DND-41 (cell line): ENCODE measurements around the gene SPSB3.

ENCODE experiments used
- ATAC-seq: fragments of 200-7000 bp; cut with Tn5 transposase; 3 replicates; pipeline ENCODE4 v1.9.1; 2021; ENCODE audit warnings: low read depth; ENCODE audit not compliant: insufficient read depth
- DNase-seq: peaks from one replicate; pipeline ENCODE4 v3.0.0-alpha.2; 2020
- H2AFZ ChIP-seq: 2 replicates; pipeline ENCODE4 v1.6.0; 2012; ENCODE audit warnings: low read depth, low read length
- H3K27ac ChIP-seq: 2 replicates; pipeline ENCODE4 v1.5.1; 2012; ENCODE audit warnings: low read length, inconsistent platforms
- H3K27me3 ChIP-seq: fragments of 200-600 bp; sonication (generic); 2 replicates; pipeline ENCODE4 v1.6.0; 2012; ENCODE audit warnings: low read length, mild to moderate bottlenecking, inconsistent platforms; ENCODE audit not compliant: insufficient read depth, poor library complexity
- H3K36me3 ChIP-seq: 2 replicates; pipeline ENCODE4 v1.5.1; 2012; ENCODE audit warnings: low read length, inconsistent platforms; ENCODE audit not compliant: insufficient read depth
- H3K4me1 ChIP-seq: 2 replicates; pipeline ENCODE4 v1.5.1; 2012; ENCODE audit warnings: mild to moderate bottlenecking, low read length; ENCODE audit not compliant: insufficient read depth
- H3K4me2 ChIP-seq: 2 replicates; pipeline ENCODE4 v1.6.0; 2012; ENCODE audit warnings: mild to moderate bottlenecking, moderate library complexity, low read length, inconsistent platforms; ENCODE audit not compliant: insufficient read depth
- H3K4me3 ChIP-seq, 2 experiments: fragments of 200-600 bp in 1 of 2; shearing (Covaris generic) in 1 of 2; 2 replicates each; pipeline ENCODE4 v1.5.1; 2012 to 2016; ENCODE audit warnings: inconsistent platforms in 2 of 2, low read length in 2 of 2, mild to moderate bottlenecking in 2 of 2, low read depth in 1 of 2, moderate library complexity in 1 of 2
- H3K79me2 ChIP-seq: 2 replicates; pipeline ENCODE4 v1.6.0; 2012; ENCODE audit warnings: low read length, inconsistent platforms; ENCODE audit not compliant: insufficient read depth
- H3K9ac ChIP-seq: 2 replicates; pipeline ENCODE4 v1.6.0; 2012; ENCODE audit warnings: low read depth, mild to moderate bottlenecking, inconsistent platforms, low read length, moderate library complexity
- H3K9me3 ChIP-seq: 2 replicates; pipeline ENCODE4 v1.5.1; 2012; ENCODE audit warnings: low read length, moderate library complexity, mild to moderate bottlenecking, inconsistent platforms; ENCODE audit not compliant: insufficient read depth, severe bottlenecking
- H4K20me1 ChIP-seq: 2 replicates; pipeline ENCODE4 v1.6.0; 2012; ENCODE audit warnings: low read length; ENCODE audit not compliant: insufficient read depth
- CTCF ChIP-seq: IDR thresholded peaks from 2 replicates; pipeline ENCODE4 v1.5.1; 2012; ENCODE audit warnings: borderline replicate concordance, low read length, moderate library complexity, mild to moderate bottlenecking; ENCODE audit not compliant: poor library complexity, severe bottlenecking; ENCODE audit errors: extremely low read depth
- EZH2 ChIP-seq: IDR thresholded peaks from 3 replicates; pipeline ENCODE4 v1.6.1; 2012; ENCODE audit warnings: borderline replicate concordance, low read depth, mild to moderate bottlenecking, moderate library complexity, low read length, inconsistent platforms; ENCODE audit not compliant: severe bottlenecking

Gene SPSB3

GRCh38 chr16:1768061-1768766 is 14.2 kb downstream of the SPSB3 start:
- peaks cover 18% of the 10 kb centered on the region for H3K79me2 ChIP-seq
- ATAC-seq (no peak), DNase-seq (no peak)
- no peaks in the 10 kb centered on the region for H3K9me3 ChIP-seq
- no peak overlapping the region for H3K4me2 ChIP-seq
- H3K27ac ChIP-seq = no peak overlapping the region
- no peak overlapping the region for H3K4me3 ChIP-seq
- H3K36me3 ChIP-seq = peaks cover 76% of the 10 kb centered on the region
- H3K4me1 ChIP-seq = peaks cover 12% of the 10 kb centered on the region
- no peaks in the 10 kb centered on the region for H3K27me3 ChIP-seq
- peaks cover 11% of the 10 kb centered on the region; the same call in 1 of the 2 replicates for H4K20me1 ChIP-seq
- no peak overlapping the region for H3K9ac ChIP-seq
- TF ChIP-seq CTCF (no peak), EZH2 (no peak)
- H2AFZ ChIP-seq = no peak overlapping the region

GRCh38 chr16:1767116-1767994 is 15.0 kb downstream of the SPSB3 start:
- H3K4me1 ChIP-seq = peaks cover 11% of the 10 kb centered on the region
- no peaks in the 10 kb centered on the region for H3K9me3 ChIP-seq
- DNase-seq (no peak), ATAC-seq (no peak)
- no peak overlapping the region for H3K4me3 ChIP-seq
- H3K27me3 ChIP-seq = no peaks in the 10 kb centered on the region
- H4K20me1 ChIP-seq = peaks cover 14% of the 10 kb centered on the region; the same call in 1 of the 2 replicates
- no peak overlapping the region for H2AFZ ChIP-seq
- peaks cover 10% of the 10 kb centered on the region for H3K79me2 ChIP-seq
- H3K4me2 ChIP-seq = no peak overlapping the region
- TF ChIP-seq EZH2 (no peak), CTCF (no peak)
- peaks cover 85% of the 10 kb centered on the region for H3K36me3 ChIP-seq
- no peak overlapping the region for H3K9ac ChIP-seq
- H3K27ac ChIP-seq = no peak overlapping the region

GRCh38 chr16:1766701-1767100 is 15.7 kb downstream of the SPSB3 start:
- no peaks in the 10 kb centered on the region for H3K27me3 ChIP-seq
- no peaks in the 10 kb centered on the region for H3K9me3 ChIP-seq
- H3K4me3 ChIP-seq = no peak overlapping the region
- H3K4me2 ChIP-seq = no peak overlapping the region
- H3K79me2 ChIP-seq = peaks cover 3% of the 10 kb centered on the region
- TF ChIP-seq CTCF (no peak), EZH2 (no peak)
- peaks cover 4% of the 10 kb centered on the region for H3K4me1 ChIP-seq
- no peak for ATAC-seq
- no peak overlapping the region for H3K27ac ChIP-seq
- peaks cover 14% of the 10 kb centered on the region; the same call in 1 of the 2 replicates for H4K20me1 ChIP-seq
- DNase-seq = no peak
- peaks cover 86% of the 10 kb centered on the region for H3K36me3 ChIP-seq
- H3K9ac ChIP-seq = no peak overlapping the region
- no peak overlapping the region for H2AFZ ChIP-seq
